ENCODE results near the gene PSMA5. TPM values are rescaled to one million over a fixed set of nuclear protein-coding genes. Genes with fewer than 3 reads are reported as not detected.
A peak's percentile ranks its signal among the peaks of the same experiment; 100 is the strongest.

The PSMA5 gene
- total RNA-seq, 3 donors from 2014 or later = 67.9 to 103 (median 71.0) TPM

DNA sequence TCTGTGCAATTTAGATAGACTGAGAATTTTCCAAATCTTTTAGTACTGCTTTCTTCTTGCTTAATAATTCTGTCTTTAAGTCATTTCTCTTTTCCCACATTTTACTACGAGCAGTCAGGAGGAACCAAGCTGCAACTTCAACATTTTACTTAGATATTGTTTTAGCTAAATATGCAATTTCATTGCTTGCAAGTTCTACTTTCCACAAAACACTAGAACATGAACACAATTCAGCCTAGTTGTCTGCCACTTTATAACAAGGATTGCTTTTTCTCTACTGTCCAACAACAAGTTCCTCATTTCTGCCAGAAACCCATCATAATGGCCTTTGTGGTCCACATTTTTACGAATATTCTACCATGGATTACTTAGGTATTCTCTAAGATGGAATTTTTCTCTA, 65.2 kb downstream of the PSMA5 start:
- no peaks in the 10 kb centered on the region for H3K9me3 ChIP-seq
- H3K4me1 ChIP-seq (ENCODE audit: low read depth) = no peaks in the 10 kb centered on the region
- H3K36me3 ChIP-seq (ENCODE audit: low read depth) = no peaks in the 10 kb centered on the region
- intact Hi-C loops (cut with DNase I, micrococcal nuclease) = no loop called here
- H3K4me3 ChIP-seq = no peak overlapping the region
- TF ChIP-seq, protein P1, sequence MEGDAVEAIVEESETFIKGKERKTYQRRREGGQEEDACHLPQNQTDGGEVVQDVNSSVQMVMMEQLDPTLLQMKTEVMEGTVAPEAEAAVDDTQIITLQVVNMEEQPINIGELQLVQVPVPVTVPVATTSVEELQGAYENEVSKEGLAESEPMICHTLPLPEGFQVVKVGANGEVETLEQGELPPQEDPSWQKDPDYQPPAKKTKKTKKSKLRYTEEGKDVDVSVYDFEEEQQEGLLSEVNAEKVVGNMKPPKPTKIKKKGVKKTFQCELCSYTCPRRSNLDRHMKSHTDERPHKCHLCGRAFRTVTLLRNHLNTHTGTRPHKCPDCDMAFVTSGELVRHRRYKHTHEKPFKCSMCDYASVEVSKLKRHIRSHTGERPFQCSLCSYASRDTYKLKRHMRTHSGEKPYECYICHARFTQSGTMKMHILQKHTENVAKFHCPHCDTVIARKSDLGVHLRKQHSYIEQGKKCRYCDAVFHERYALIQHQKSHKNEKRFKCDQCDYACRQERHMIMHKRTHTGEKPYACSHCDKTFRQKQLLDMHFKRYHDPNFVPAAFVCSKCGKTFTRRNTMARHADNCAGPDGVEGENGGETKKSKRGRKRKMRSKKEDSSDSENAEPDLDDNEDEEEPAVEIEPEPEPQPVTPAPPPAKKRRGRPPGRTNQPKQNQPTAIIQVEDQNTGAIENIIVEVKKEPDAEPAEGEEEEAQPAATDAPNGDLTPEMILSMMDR (IDR thresholded peaks at IDR 0.05) = no peak
- ATAC-seq (no peak), DNase-seq (no peak)

DNA sequence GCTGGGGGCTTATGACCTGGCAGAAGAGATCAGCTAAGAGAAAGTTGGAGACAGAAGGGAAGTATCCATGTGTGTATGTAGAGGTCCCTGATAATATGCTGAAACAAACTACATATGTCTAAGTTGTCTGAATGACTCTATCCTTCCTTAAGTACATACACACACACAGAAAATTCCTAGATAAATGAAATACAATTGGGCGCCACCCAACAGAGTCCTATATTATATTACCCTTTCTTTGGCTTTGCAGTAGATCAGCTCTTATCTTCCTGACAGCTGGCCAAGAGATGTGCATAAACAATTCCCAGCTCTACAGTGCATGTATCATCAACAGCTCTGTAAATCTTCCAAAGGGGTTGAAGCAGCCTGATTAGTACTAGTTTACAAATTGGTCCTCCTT, 68.6 kb downstream of the PSMA5 start:
- DNase-seq = peak in 1 of 3 donors; percentile 31
- Histone ChIP-seq H3K4me1 (ENCODE audit: low read depth) (no peaks in the 10 kb centered on the region), H3K36me3 (ENCODE audit: low read depth) (no peaks in the 10 kb centered on the region), H3K4me3 (no peak overlapping the region), H3K9me3 (no peaks in the 10 kb centered on the region)
- TF ChIP-seq, protein P1 (IDR thresholded peaks at IDR 0.05) = no peak
- intact Hi-C loops (cut with DNase I, micrococcal nuclease) = no loop called here
- peak; percentile 40 for ATAC-seq

DNA sequence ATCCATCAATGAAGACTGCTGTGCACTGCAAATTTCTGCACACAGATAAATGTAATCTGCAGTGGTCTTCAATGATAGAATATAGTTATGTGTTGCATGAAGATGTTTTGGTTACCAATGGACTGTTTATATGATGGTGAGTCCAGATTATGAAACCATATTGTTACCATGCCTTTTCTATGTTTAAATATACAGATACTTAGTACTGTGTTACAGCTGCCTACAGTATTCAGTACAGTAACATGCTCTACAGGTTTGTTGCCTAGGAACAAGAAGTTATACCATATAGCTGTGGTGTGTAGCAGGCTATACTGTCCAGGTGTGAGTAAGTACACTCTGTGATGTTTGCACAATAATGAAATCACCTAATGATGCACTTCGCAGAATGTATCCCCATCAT, 69.3 kb downstream of the PSMA5 start:
- TF ChIP-seq, protein P1 (IDR thresholded peaks at IDR 0.05) = no peak
- intact Hi-C loops (cut with DNase I, micrococcal nuclease) = no loop called here
- ATAC-seq = no peak
- Histone ChIP-seq H3K4me3 (no peak overlapping the region), H3K4me1 (ENCODE audit: low read depth) (no peaks in the 10 kb centered on the region), H3K9me3 (no peaks in the 10 kb centered on the region), H3K36me3 (ENCODE audit: low read depth) (no peaks in the 10 kb centered on the region)
- no peak for DNase-seq

DNA sequence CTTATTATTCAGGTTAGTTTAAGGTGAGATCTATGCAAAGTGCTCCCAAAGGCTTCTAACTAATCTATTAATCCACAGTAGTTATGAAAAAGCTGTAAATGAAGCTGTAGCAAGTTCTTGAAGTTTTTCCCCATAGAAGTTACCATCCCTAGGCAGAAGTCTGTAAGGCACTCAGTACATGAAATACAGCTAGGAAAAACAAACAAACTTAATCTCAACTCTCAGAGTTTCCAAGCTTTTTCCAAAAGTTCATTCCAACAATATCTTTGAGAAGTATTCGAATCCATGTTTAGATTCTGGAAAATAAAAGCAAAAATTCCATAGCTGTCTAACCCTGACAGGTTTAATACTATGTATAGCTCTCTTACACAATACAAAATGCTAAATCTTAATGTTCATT, 69.7 kb downstream of the PSMA5 start:
- H3K4me3 ChIP-seq = no peak overlapping the region
- ATAC-seq (no peak), DNase-seq (no peak)
- TF ChIP-seq, protein P1 (IDR thresholded peaks at IDR 0.05) = no peak
- intact Hi-C loops (cut with DNase I, micrococcal nuclease) = no loop called here
- no peaks in the 10 kb centered on the region for H3K9me3 ChIP-seq
- no peaks in the 10 kb centered on the region for H3K36me3 ChIP-seq (ENCODE audit: low read depth)
- no peaks in the 10 kb centered on the region for H3K4me1 ChIP-seq (ENCODE audit: low read depth)

DNA sequence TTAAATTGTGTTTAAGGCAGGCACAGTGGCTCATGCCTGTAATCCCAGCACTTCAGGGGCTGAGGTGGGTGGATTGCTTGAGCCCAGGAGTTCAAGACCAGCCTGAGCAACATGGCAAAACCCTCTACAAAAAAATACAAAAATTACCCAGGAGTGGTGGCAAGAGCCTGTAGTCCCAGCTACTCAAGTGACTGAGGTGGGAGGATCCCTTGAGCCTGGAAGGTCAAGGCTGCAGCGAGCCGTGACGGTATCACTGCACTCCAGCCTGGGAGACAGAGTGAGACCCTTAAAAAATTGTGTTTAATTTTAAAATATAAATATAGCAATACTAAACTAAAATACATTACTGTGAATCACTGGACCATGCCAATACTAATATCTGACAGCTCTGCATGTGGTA, 71.3 kb downstream of the PSMA5 start:
- TF ChIP-seq, protein P1 (IDR thresholded peaks at IDR 0.05) = no peak
- intact Hi-C loops (cut with DNase I, micrococcal nuclease) = no loop called here
- Histone ChIP-seq H3K4me3 (no peak overlapping the region), H3K36me3 (ENCODE audit: low read depth) (no peaks in the 10 kb centered on the region), H3K9me3 (no peaks in the 10 kb centered on the region), H3K4me1 (ENCODE audit: low read depth) (peaks cover 8% of the 10 kb centered on the region)
- no peak for DNase-seq
- ATAC-seq = no peak

DNA sequence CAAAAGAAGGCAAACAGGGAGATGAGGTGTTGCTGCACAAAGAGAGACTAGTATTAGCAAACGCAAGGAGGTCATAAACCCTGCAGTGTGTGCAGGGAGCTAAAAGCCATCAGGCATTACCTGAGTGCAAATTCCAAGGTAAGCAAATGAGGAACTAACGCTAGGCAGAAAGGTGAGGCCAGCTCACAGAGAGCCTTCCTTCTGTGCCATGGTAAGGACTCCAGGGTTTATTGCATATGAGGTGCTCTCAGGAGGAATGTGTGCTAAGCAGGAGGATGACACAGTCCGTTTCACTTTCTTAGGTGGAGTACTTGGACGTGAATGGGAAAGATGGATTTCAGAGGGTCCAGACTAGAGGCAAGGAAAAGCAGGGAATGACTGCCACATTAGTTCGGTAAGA, 74.8 kb downstream of the PSMA5 start:
- Histone ChIP-seq H3K4me3 (no peak overlapping the region), H3K36me3 (ENCODE audit: low read depth) (no peaks in the 10 kb centered on the region), H3K4me1 (ENCODE audit: low read depth) (peaks cover 8% of the 10 kb centered on the region), H3K9me3 (no peaks in the 10 kb centered on the region)
- TF ChIP-seq, protein P1 (IDR thresholded peaks at IDR 0.05) = no peak
- DNase-seq (peak in 1 of 3 donors; percentile 63), ATAC-seq (peak; percentile 98)
- intact Hi-C loops (cut with DNase I, micrococcal nuclease) = no loop called here
